GM21737 (cell line): ENCODE data around the gene NELFB.
"Not testable (repeated sequence)": the region's sequence is repeated elsewhere in the genome, so short reads cannot be mapped to it uniquely, and the experiment has no call there.

Experiments used
- ATAC-seq: cut with Tn5 transposase; IDR thresholded peaks from one replicate; pipeline ENCODE4 v1.9.1; 2021; ENCODE audit warnings: mild to moderate bottlenecking, moderate library complexity; ENCODE audit not compliant: unreplicated experiment

Gene NELFB

DNA sequence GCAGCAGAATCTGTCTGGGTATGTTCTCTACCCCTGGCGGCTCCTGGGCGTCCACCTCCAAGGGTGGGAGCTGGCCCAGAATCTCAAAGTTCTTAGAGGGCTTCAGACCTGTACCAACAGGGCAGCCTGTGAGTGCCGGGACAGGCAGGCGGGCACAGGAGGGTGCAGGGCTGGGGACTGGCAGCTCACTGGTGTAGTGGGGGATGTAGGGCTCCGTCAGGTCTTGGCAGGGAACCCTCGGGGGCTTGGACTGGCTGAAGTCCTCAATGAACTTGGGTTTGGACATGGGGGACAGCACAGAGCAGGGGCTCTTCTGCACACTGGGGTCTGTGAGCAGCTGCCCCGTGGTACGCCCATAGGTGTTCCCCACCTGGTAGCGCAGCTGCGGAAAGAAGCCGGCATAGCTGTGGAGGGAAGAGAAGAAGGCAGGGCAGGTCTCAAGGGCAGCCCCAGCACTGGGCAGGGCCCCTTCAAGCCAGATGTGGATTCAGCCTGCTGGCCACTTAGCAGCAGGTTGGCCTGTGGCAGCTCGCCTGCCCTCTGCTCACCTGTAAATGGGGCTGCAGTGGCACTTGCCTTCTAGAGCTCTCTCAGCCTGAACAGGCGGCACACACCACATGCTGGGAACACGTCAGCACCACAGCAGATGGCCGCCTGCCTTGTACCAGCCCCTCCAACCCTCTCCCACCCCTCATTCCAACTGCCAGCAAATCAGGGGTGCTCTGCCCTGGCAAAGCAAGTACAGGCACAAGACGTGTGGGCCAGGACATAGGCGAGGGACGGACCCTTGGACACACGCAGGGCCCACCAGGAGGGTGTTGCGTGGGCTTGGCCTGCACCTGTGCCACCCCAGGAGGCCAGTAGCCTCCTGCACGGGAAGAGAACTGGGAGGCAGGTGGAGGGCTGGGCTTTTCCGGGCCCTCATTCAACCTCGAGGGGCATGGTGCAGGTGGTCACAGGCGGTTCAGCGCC is 9.4 kb upstream of the NELFB start:
- no peak for ATAC-seq

DNA sequence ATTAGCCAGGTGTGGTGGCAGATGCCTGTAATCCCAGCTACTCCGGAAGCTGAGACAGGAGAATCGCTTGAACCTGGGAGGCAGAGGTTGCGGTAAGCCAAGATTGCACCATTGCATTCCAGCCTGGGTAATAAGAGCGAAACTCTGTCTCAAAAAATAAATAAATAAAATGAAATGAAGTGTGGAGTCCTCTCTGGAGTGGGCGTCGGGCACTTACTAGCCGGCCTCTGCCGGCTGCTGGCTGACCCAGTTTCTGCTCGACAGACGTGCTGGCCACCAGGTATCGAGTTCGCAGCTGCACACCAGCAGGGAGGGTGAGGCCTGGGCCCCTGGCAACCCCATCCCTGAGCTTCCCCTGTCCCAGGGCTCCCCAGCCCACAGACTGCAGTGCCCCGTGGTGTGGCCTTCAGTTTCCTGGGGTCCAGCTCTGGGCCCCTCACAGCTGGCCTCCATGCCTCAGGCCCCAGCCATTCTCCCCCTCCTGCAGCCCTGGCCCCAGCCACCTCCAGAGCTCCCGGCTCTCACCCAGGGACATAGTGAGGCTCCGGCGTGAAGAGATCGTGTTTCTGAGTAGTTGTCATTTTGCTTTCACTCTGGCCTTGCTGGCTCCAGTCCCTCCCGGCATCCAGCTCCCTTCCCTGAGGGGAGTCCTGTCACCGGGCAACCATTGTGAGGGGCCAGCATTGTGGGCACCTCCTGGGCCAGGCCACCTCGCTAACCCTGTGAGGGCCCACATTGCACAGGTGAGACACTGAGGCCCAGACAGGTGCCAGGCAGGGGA is 7.8 kb upstream of the NELFB start:
- ATAC-seq, result no peak

DNA sequence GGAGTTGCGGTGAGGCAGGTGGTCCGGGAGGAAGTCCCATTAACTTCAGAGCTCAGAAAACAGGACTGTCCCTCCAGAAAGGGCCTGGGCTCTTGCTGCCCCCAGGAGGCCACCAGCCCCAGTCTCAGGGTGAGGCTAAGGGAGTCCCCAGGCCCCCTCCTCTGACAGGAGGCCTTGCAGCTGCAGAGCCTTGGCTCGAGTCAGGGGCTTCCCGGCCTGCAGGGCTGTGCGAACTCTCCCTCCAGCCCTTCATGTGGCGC is 7.3 kb upstream of the NELFB start:
- no peak for ATAC-seq

DNA sequence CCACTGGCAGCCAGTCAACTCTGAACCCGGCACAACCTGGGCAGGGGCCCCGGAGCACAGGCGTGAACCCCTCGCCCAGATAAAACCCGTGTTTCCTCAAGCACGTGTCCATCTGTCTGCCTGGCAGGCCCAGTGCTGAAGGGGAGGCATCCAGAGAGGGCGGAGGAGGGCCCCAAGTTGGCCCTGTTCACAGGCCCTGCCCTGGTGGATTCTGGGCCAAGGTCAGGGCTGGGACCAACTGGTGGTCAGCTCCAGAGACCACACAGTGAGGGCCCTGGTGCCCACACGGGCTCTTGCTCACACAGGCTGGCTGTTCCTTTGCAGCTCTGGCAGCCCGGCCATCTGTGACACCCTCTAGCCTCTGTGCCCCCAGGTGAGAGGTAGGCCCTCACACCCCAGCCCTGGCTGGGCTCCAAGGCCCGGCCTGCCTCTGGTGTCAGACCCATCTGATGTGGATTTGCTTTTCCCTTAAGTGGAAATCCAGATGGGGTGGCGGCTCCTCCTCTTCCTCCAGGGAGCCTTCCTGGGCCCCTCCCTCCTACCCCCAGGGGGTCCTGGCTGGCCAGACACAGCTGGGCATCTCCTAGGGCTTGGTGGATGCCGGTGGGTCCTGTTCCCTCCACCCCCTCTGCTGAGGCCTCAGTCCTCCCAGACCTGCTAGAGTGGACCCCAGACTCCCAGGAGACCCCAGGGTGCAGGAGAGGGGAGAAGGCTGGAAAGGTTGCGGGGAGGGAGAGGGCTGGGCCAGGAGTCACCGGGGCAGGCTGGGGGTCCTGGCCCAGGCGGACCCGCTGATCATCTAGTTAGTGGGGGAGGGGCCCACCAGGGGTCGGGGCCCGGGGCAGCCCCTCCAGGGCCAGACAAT is 4.6 kb upstream of the NELFB start:
- ATAC-seq, result no peak

DNA sequence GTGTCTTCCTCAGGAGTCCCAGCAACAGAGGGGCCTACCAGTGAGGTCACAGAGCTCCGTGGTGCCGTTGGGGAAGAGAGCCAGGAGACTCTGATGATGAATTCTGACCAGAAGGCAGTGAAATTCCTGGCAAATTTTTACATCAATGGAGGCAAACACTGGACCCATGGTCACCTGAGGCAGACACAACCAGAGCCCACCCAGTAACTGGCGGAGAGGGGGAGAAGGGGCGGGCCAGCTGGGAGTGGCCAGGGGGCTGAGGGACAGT is 4.0 kb upstream of the NELFB start, which contains the start of gene STPG3:
Gene STPG3 (plus strand): TSS at position 93 of the 268 bp plus-strand sequence. CDS start 1 bp downstream, at position 94.
- ATAC-seq, result no peak

DNA sequence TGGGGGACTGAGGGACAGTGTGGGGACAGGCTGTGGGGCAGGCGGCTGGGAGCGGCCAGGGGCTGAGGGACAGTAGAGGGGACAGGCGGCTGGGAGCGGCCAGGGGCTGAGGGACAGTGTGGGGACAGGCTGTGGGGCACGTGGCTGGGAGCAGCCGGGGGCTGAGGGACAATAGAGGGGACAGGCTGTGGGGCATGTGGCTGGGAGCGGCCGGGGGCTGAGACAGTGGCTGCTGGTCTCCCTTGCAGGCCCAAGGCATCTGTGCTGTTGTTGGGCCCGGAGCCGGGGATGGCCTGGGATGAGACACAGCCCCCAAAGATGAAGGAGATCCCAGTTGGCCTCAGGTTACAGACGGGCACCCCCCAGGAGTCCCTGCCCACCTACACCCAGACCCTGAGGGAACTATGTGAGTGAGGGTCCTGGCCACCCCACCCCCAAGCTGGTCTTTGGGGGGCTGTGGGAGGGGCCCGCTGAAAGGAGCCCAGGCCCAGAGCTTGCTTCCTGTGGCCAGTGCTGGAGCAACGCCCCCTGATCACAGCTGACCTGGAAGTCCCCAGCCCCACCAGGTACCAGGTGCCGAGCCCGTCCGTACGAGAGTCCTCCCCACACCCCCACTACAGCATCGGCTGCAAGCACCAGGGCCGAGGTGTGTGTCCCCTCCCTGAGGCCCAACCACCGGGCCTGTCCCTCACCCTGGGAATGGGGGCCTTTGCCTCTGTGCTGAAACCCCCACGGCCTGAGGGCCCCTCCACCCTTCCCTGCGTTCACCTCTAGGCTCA is 3.4 kb upstream of the NELFB start:
- no peak for ATAC-seq

DNA sequence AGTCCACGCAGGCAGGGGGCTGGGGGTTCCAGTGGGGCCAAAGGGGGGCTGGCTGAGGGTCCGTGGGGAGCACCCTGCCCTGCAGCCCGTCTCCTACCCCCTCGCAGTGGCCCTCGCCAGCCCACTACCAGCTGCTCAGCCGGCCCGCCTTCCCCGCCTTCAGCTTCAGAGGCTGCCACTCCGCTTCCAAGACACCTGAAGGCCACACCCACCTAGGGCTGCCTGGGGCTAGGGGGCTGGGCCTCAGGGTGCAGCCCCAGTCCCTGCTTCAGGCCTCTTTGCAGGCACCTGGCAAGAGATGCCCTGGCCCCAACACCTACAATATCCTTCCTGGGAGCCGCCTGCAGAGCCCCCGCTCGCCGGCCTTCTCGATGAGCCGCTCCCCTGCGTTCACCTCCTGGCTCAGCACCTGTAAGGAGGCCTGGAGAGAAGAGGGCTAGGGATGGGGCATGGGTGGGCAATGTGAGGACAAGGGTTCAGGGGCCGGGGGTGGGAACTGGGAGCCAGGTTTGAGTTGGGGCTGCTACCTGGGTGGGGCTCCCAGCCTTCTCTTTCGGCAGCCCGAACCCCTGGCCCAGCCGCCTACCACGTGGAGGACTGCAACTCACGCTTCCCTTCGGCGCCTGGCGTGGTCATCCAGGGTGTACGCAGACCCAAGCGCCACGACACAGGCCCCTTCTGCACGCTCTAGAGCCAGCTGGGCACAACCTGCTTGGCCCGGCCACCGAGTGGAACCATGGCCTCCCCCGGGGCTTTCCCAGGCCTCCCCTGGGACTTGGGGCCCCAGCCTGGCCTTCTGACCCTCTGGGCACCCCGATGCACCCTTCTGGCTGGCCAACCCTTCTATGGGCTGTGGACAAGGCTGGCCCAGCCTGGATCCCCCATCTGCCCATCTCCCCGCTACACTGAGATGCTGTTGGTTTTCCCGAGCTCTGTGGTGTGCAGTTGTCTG is 2.3 kb upstream of the NELFB start:
- no peak for ATAC-seq

DNA sequence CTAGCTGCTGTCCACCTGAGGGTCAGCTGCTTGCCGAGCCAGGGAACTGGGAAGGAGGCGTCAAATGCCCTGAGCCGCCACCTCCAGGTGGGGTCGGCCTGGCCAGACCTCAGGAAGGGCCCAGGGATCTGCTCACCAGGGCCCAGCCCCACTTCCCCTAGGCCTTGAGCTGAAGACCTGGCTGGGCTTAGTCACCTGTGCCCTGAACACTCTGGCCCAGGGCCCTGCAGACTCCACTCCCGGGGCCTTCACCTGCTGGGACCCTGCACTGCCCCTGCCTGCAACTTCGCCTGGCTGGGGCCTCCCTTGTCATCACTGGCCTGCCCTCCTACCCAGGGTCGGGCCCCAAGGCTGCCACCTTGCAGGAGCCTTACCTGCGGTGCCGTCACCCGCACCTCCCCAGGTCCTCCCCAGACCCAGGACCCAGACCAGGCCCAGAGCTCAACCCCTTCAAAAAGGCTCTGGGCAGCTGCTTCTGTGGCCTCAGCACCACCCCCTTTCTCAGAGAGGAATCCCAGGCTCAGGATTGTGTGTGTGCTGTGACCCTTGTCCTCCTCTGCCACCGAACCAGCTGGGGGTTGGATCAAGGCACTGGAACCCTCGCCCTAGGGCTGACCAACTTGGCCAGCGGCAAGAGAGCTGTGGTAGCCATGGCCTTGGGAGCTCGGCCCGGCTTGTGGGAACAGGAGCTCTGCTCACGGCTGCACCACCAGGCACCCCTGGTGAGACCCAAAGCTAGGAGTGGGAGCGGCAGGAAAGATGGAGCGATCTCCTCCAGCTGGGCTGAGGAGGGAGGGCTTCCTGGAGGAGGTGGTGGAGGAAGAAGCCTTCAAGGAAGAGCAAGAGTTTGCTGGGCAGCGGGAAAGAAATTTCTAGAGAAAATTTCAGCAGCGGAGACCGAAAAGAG is 1.2 kb upstream of the NELFB start:
- ATAC-seq, result no peak

DNA sequence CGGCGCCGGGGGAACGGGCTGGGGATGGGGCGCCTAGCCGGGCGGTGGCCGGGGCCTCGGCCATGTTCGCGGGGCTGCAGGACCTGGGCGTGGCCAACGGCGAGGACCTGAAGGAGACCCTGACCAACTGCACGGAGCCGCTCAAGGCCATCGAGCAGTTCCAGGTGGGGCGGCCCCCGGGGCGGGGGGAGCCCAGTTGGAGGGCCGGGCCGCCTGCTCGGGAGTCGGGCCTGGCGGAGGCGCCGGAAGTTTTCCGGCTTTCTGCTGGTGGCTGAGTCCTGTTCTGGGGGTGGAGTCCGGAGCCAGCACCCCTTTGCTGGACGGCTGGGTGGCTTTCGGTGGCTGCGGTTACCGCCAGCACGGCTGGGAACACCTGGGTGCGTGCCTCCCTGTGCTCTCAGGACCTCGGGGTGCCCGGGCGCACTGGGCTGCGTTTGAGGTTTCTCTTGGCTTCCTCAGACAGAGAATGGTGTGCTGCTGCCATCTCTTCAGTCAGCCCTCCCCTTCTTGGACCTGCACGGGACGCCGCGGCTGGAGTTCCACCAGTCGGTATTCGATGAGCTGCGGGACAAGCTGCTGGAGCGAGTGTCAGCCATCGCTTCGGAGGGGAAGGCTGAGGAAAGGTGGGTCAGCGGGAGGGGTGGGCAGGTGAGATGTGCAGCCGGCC is 454 bp downstream of the NELFB start:
- ATAC-seq, result no peak

DNA sequence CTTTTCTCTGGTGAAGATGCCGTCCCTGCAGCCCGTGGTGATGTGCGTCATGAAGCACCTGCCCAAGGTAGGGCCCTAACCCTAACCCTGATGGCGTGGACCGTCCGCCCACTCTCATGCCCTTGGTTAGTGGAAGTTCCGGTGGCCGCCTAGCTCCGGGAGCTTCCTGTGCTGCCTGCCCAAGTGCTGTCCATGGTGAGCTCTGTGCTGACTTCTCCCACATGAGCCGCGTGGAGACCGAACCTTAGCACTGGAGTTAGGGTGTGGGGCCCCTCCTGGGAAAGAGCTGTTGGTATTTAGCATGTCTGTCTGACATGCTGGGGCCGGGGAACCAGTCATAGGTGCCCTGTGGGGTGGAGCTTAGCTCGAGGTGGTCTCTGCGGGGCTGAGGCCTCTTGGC is 1.2 kb downstream of the NELFB start:
- no peak for ATAC-seq

DNA sequence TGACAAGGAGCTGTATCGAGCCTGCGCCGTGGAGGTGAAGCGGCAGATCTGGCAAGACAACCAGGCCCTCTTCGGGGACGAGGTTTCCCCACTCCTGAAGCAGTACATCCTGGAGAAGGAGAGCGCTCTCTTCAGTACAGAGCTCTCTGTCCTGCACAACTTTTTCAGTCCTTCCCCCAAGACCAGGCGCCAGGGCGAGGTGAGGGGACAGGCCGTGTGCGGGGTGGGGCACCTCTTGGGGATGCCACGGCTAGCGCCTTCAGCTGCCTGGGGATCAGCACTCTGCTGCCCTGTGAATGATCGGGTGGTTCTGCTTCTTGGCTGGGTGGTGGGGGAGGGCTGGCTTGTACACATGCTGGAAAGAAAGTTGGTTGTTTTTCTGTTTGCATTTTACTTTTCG is 1.7 kb downstream of the NELFB start:
- no peak for ATAC-seq

DNA sequence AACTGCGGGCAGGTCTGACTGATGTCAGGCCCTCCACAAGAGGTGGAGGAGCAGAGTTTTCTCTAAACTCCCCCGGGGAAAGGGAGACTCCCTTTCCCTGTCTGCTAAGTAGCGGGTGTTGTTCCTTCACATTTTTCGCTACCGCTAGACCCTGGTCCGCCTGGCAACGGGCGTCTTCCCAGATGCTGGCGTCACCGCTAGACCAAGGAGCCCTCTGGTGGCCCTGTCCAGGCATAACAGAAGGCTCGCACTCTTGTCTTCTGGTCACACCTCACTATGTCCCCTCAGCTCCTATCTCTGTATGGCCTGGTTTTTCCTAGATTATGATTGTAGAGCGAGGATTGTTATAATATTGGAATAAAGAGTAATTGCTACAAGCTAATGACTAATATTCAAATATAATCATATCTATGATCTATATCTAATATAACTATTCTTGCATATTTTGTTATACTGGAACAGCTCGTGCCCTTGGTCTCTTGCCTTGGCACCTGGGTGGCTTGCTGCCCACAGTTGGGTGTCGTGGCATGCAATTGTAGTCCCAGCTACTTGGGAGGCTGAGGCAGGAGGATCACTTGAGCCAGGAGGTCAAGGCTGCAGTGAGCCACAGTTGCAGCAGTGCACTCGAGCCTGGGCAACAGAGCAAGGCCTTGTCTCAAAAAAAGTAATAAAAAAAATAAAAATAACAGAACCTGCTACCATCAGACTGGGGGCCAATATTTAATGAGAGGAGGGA is 7.2 kb downstream of the NELFB start:
- ATAC-seq, result not testable (repeated sequence)

DNA sequence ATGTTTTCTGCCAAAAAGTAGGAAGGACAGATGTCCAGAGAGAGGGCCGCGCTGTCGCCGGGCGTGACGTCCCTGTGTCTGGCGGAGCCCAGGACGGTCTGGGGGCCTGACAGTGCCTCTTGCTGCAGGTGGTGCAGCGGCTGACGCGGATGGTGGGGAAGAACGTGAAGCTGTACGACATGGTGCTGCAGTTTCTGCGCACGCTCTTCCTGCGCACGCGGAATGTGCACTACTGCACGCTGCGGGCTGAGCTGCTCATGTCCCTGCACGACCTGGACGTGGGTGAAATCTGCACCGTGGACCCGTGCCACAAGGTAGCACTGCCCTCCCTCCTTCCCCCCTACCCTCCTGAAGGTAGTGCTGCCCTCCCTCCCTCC is 7.8 kb downstream of the NELFB start:
- no peak for ATAC-seq

DNA sequence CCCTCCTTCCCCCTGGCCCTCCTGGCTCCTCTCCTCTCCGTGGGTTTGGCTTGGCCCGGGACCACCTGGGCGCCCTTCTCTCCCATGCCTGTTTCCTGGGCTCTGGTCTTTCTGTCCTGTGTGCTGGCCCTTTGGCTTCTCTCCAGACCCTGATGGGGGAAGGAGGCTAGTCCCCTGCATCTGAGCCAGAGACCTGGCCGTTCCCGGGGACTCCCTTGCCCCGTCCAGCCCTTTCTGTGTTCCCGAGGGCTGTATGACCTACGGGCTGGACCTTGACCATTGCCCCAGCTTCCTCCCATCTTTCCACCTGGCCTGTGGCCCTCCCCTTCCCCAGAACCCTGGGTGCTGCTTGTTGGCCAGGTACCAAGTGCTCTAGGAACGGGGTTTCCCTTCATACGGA is 8.4 kb downstream of the NELFB start:
- ATAC-seq, result no peak

DNA sequence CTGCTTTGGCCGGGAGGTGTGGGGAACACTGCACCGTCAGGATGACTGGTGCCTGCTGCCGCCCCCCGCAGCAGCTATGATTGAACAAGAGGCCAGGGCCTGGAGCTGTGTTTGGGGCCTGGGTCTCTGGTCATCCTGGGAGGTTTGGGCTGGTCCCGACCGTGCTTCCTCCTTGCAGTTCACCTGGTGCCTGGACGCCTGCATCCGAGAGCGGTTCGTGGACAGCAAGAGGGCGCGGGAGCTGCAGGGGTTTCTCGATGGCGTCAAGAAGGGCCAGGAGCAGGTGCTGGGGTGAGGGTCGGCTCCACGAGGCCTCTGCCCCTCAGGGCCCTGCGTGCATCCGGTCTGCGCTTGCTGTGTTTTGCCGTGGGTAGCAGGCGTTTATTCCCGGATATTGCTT is 8.9 kb downstream of the NELFB start:
- no peak for ATAC-seq

DNA sequence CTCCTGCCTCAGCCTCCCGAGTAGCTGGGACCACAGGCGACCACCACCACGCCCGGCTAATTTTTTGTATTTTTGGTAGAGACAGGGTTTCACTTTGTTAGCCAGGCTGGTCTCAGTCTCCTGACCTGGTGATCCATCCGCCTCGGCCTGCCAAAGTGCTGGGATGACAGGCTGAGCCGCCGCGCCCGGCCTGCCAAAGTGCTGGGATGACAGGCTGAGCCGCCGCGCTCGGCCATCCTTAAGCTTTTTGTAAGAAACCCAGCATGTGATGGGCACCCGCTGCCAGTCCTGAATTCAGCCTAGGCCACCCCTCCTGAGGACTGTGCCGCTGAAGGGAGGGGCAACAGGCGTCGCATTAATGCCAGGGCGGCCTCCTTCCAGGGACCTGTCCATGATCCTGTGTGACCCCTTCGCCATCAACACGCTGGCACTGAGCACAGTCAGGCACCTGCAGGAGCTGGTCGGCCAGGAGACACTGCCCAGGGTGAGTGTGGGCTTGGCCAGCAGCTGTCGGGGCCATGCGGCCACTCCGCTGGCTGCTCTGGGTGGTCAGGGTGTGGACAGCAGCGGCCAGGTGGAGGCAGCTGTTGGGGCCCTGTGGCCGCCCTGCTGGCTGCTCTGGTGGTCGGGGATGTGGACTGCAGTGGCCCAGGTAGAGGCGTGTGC is 10.5 kb downstream of the NELFB start:
- no peak for ATAC-seq

DNA sequence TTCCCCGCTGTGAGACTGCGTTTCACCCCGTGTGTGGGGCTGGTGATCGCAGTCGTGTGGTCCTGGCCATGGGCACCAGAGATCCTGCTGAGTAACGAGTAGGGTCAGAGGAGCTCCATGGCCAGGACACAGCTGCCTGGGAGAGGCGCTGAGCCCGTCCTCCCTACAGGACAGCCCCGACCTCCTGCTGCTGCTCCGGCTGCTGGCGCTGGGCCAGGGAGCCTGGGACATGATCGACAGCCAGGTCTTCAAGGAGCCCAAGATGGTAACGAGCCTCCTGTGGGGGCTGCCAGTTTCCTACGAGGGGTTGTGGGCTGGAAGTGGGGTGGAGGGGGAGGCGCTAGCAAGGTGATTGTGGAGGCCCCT is 11.0 kb downstream of the NELFB start:
- ATAC-seq, result no peak
